ENCODE measurements around the gene PSTPIP1. TPM values are rescaled to one million over a fixed set of nuclear protein-coding genes. Genes with fewer than 3 reads are reported as not detected.

PSTPIP1 gene
- total RNA-seq, 1 donor from 2014 or later: not detected

GRCh38 chr15:76979996-76980520, 14.9 kb upstream of the PSTPIP1 start:
- TF ChIP-seq EZH2 (IDR thresholded peaks at IDR 0.05; ENCODE audit: insufficient read depth, low read length): no peak
- no peak for TF ChIP-seq CTCF (IDR thresholded peaks at IDR 0.05; ENCODE audit: insufficient read depth, low read depth, low read length)
- Mint-ChIP-seq H3K4me3 (ENCODE audit: unreplicated experiment) (no peak overlapping the region), H3K27me3 (ENCODE audit: low read depth, unreplicated experiment) (peaks cover 8% of the 10 kb centered on the region), H3K4me1 (ENCODE audit: low read depth, unreplicated experiment) (peaks cover 2% of the 10 kb centered on the region), H3K27ac (ENCODE audit: unreplicated experiment) (no peak overlapping the region), H3K9me3 (ENCODE audit: unreplicated experiment) (peaks cover 4% of the 10 kb centered on the region), H3K36me3 (ENCODE audit: low read depth, unreplicated experiment) (peaks cover 2% of the 10 kb centered on the region)
- Histone ChIP-seq H3K79me2 (ENCODE audit: insufficient read depth, low read length) (no peaks in the 10 kb centered on the region), H2AFZ (ENCODE audit: low read depth, low read length) (no peak overlapping the region), H4K20me1 (ENCODE audit: insufficient read depth, low read length) (no peaks in the 10 kb centered on the region), H3K27me3 (ENCODE audit: insufficient read depth, low read length) (no peaks in the 10 kb centered on the region), H3K4me2 (ENCODE audit: low read length) (no peak overlapping the region), H3K9ac (ENCODE audit: low read length) (no peak overlapping the region), H3K36me3 (ENCODE audit: insufficient read depth, low read length) (no peaks in the 10 kb centered on the region), H3K27ac (ENCODE audit: low read depth, low read length) (no peak overlapping the region), H3K4me1 (ENCODE audit: insufficient read depth, low read length) (no peaks in the 10 kb centered on the region), H3K4me3 (ENCODE audit: insufficient read depth, low read depth, low read length) (no peak overlapping the region), H3K9me3 (ENCODE audit: insufficient read depth, low read depth, low read length) (no peaks in the 10 kb centered on the region)
- DNase-seq (ENCODE audit: low read depth) (no peak), FAIRE-seq (no peak)

- TF ChIP-seq EZH2 (IDR thresholded peaks at IDR 0.05; ENCODE audit: insufficient read depth, low read length): no peak
- TF ChIP-seq CTCF (IDR thresholded peaks at IDR 0.05; ENCODE audit: insufficient read depth, low read depth, low read length): no peak
- Mint-ChIP-seq H3K4me1 (ENCODE audit: low read depth, unreplicated experiment) (no peaks in the 10 kb centered on the region), H3K36me3 (ENCODE audit: low read depth, unreplicated experiment) (no peaks in the 10 kb centered on the region), H3K27ac (ENCODE audit: unreplicated experiment) (no peak overlapping the region), H3K4me3 (ENCODE audit: unreplicated experiment) (no peak overlapping the region), H3K27me3 (ENCODE audit: low read depth, unreplicated experiment) (peaks cover 6% of the 10 kb centered on the region), H3K9me3 (ENCODE audit: unreplicated experiment) (peaks cover 4% of the 10 kb centered on the region)
- H4K20me1 ChIP-seq (ENCODE audit: insufficient read depth, low read length): no peaks in the 10 kb centered on the region
- H3K4me3 ChIP-seq (ENCODE audit: insufficient read depth, low read depth, low read length): no peak overlapping the region
- H3K27me3 ChIP-seq (ENCODE audit: insufficient read depth, low read length): no peaks in the 10 kb centered on the region
- DNase-seq (ENCODE audit: low read depth) (no peak), FAIRE-seq (no peak)
- H3K9ac ChIP-seq (ENCODE audit: low read length): no peak overlapping the region
- H3K4me1 ChIP-seq (ENCODE audit: insufficient read depth, low read length): no peaks in the 10 kb centered on the region
- no peaks in the 10 kb centered on the region for H3K9me3 ChIP-seq (ENCODE audit: insufficient read depth, low read depth, low read length)
- no peak overlapping the region for H3K4me2 ChIP-seq (ENCODE audit: low read length)
- H3K79me2 ChIP-seq (ENCODE audit: insufficient read depth, low read length): no peaks in the 10 kb centered on the region
- H2AFZ ChIP-seq (ENCODE audit: low read depth, low read length): no peak overlapping the region
- H3K27ac ChIP-seq (ENCODE audit: low read depth, low read length): no peak overlapping the region
- H3K36me3 ChIP-seq (ENCODE audit: insufficient read depth, low read length): no peaks in the 10 kb centered on the region
These were observed 12.6 kb upstream of the PSTPIP1 start for GRCh38 chr15:76982356-76982755.

GRCh38 chr15:76982756-76983155, 12.2 kb upstream of the PSTPIP1 start:
- Histone ChIP-seq H3K4me1 (ENCODE audit: insufficient read depth, low read length) (no peaks in the 10 kb centered on the region), H3K4me2 (ENCODE audit: low read length) (no peak overlapping the region), H2AFZ (ENCODE audit: low read depth, low read length) (no peak overlapping the region), H4K20me1 (ENCODE audit: insufficient read depth, low read length) (no peaks in the 10 kb centered on the region), H3K79me2 (ENCODE audit: insufficient read depth, low read length) (no peaks in the 10 kb centered on the region), H3K9me3 (ENCODE audit: insufficient read depth, low read depth, low read length) (no peaks in the 10 kb centered on the region), H3K9ac (ENCODE audit: low read length) (no peak overlapping the region), H3K27me3 (ENCODE audit: insufficient read depth, low read length) (no peaks in the 10 kb centered on the region), H3K27ac (ENCODE audit: low read depth, low read length) (no peak overlapping the region), H3K36me3 (ENCODE audit: insufficient read depth, low read length) (no peaks in the 10 kb centered on the region), H3K4me3 (ENCODE audit: insufficient read depth, low read depth, low read length) (no peak overlapping the region)
- Mint-ChIP-seq H3K4me3 (ENCODE audit: unreplicated experiment) (no peak overlapping the region), H3K27ac (ENCODE audit: unreplicated experiment) (no peak overlapping the region), H3K9me3 (ENCODE audit: unreplicated experiment) (peaks cover 4% of the 10 kb centered on the region), H3K27me3 (ENCODE audit: low read depth, unreplicated experiment) (peaks cover 6% of the 10 kb centered on the region), H3K4me1 (ENCODE audit: low read depth, unreplicated experiment) (no peaks in the 10 kb centered on the region), H3K36me3 (ENCODE audit: low read depth, unreplicated experiment) (no peaks in the 10 kb centered on the region)
- no peak for TF ChIP-seq EZH2 (IDR thresholded peaks at IDR 0.05; ENCODE audit: insufficient read depth, low read length)
- no peak for TF ChIP-seq CTCF (IDR thresholded peaks at IDR 0.05; ENCODE audit: insufficient read depth, low read depth, low read length)
- DNase-seq (ENCODE audit: low read depth): no peak
- no peak for FAIRE-seq
